Stimulated activated CD4-positive, alpha-beta T cell treated with anti-CD3 and anti-CD28 coated beads, Interleukin-2, amount 100 ng/mL, for 4 hours (primary cell): Measurements from ENCODE around the gene TRAPPC12.

Experiments
- DNase-seq: peaks from one replicate; pipeline ENCODE4 v3.0.0-alpha.2; 2020; ENCODE audit warnings: low read depth

The TRAPPC12 gene

GRCh38 chr2:3456125-3456524, 76.6 kb downstream of the TRAPPC12 start:
- no peak for DNase-seq

GRCh38 chr2:3457524-3458395, 78.3 kb downstream of the TRAPPC12 start:
- no peak for DNase-seq

- DNase-seq, result no peak
Measured at GRCh38 chr2:3458396-3459184, 79.1 kb downstream of the TRAPPC12 start.

- no peak for DNase-seq
Measured at GRCh38 chr2:3459185-3460015, 79.9 kb downstream of the TRAPPC12 start.

GRCh38 chr2:3460156-3460555, 80.7 kb downstream of the TRAPPC12 start:
- no peak for DNase-seq

GRCh38 chr2:3460831-3461800, 81.6 kb downstream of the TRAPPC12 start:
- no peak for DNase-seq

GRCh38 chr2:3461801-3462492, 82.5 kb downstream of the TRAPPC12 start:
- DNase-seq, result no peak

GRCh38 chr2:3462493-3463104, 83.1 kb downstream of the TRAPPC12 start:
- no peak for DNase-seq

GRCh38 chr2:3463186-3463835, 83.8 kb downstream of the TRAPPC12 start:
- no peak for DNase-seq

- DNase-seq, result no peak
Measured at GRCh38 chr2:3463944-3464343, 84.5 kb downstream of the TRAPPC12 start.

GRCh38 chr2:3464401-3465005, 85.0 kb downstream of the TRAPPC12 start:
- no peak for DNase-seq

- no peak for DNase-seq
Measured at GRCh38 chr2:3465328-3465727, 85.8 kb downstream of the TRAPPC12 start.

GRCh38 chr2:3465844-3466481, 86.5 kb downstream of the TRAPPC12 start:
- DNase-seq, result no peak

GRCh38 chr2:3466482-3466863, 87.0 kb downstream of the TRAPPC12 start:
- no peak for DNase-seq

- no peak for DNase-seq
Measured at GRCh38 chr2:3466966-3467365, 87.5 kb downstream of the TRAPPC12 start.

- no peak for DNase-seq
Measured at GRCh38 chr2:3467654-3468053, 88.2 kb downstream of the TRAPPC12 start.

GRCh38 chr2:3468296-3468988, 88.9 kb downstream of the TRAPPC12 start:
- DNase-seq, result no peak

GRCh38 chr2:3469486-3469885, 90.0 kb downstream of the TRAPPC12 start:
- no peak for DNase-seq
